GM08714 (cell line): ENCODE measurements around the gene PDE3B.
"Not testable (repeated sequence)": the region's sequence is repeated elsewhere in the genome, so short reads cannot be mapped to it uniquely, and the experiment has no call there.

Source experiments
- H3K4me3 ChIP-seq: fragments of 200-500 bp; sonication (Bioruptor generic); 2 replicates; pipeline ENCODE4 v1.5.1; 2014; ENCODE audit warnings: mild to moderate bottlenecking, low read length, inconsistent platforms
- ZNF274 ChIP-seq: IDR thresholded peaks from 2 replicates; pipeline ENCODE4 v1.6.1; 2012; ENCODE audit warnings: mild to moderate bottlenecking, low read depth, low read length

The PDE3B gene

DNA sequence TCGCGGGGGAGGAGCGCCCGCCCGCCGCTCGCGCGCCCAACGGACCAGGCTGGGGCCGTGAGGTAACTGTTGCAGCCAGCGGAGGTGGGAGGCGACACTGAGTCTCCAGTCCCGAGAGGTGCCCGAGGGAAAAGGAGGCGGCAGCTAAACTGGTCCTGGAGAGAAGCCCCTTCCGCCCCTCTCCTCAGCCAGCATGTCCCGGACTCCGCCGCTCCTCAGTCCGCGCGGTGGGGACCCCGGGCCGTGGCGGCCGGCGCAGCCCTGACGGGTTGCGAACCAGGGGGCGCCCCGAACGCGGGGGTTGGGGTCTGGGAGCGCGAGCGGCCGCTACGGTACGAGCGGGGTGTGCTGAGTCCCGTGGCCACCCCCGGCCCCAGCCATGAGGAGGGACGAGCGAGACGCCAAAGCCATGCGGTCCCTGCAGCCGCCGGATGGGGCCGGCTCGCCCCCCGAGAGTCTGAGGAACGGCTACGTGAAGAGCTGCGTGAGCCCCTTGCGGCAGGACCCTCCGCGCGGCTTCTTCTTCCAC is at the start of gene PDE3B:
Gene PDE3B, plus strand, starts transcription at position 108 of the 529 bp plus-strand sequence. Its CDS starts 272 bp downstream, at position 380.
- H3K4me3 ChIP-seq, result peak within 1 kb of the TSS; percentile 91
- no peak for TF ChIP-seq ZNF274

DNA sequence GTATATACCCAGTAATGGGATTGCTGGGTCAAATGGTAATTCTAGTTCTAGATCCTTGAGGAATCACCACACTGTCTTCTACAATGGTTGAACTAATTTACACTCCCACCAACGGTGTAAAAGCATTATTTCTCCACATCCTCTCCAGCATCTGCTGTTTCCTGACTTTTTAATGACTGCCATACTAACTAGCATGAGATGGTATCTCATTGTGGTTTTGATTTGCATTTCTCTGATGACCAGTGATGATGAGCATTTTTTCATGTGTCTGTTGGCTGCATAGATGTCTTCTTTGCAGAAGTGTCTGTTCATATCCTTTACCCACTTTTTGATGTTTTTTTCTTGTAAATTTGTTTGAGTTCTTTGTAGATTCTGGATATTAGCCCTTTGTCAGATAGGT is 48.3 kb upstream of the PDE3B start:
- not testable (repeated sequence) for H3K4me3 ChIP-seq

DNA sequence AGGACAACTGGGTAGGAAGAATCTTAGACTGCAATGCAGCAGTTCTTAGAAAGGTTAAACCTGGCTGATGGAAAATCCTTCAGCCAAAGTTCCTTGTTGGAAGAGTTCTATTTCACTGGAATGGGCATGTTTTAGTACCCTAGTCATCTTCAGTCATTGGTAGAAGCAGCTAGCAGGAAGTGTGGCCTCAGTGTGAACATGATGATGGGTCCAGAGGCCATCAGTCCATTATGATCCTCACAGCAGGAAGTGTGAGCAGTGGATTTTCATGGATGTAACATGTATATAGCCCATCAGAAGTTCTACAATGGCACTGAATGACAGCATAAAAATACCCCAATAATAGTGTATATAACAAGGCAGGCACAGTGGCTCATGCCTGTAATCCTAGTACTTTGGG is 35.9 kb upstream of the PDE3B start:
- no peak for TF ChIP-seq ZNF274
- H3K4me3 ChIP-seq, result no peak overlapping the region

DNA sequence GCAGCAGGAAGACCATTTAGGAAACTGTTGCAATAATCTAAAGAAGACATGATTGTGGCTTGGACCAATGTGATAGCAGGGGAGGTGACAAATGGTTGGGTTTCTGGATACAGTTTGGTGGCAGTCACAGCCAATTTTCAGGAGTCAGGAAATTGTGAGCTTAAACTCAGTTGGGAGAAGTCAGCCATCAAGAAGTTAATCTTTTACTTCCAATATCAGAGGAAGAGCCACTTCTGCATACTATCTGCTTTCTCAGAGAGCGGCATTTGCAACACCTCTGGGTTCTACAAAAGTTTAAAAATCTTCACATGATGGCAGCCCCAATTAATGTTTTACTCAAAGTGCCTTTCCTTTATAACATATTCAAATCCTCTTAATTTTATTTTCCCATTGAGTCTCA is 33.7 kb upstream of the PDE3B start:
- H3K4me3 ChIP-seq, result no peak overlapping the region
- TF ChIP-seq ZNF274, result no peak

DNA sequence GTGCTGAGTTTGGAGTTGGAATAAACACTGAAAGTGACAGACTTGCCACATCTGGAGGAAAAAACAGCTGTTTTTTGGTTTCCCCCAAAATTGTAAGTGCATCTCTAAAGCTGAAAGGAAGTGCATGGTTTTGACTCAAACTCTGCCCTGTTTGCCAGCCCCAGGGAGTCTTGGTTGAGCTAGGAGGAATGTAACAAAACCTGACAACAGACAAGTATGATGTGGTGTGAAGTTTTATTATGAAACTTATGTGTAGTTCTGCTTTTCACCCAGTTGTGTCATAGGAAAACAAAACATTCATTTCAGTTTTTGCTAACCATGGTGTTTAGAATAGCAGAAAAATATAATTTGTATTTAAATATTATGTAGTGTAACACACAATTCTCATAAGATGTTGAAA is 31.7 kb upstream of the PDE3B start:
- no peak for TF ChIP-seq ZNF274
- no peak overlapping the region for H3K4me3 ChIP-seq

DNA sequence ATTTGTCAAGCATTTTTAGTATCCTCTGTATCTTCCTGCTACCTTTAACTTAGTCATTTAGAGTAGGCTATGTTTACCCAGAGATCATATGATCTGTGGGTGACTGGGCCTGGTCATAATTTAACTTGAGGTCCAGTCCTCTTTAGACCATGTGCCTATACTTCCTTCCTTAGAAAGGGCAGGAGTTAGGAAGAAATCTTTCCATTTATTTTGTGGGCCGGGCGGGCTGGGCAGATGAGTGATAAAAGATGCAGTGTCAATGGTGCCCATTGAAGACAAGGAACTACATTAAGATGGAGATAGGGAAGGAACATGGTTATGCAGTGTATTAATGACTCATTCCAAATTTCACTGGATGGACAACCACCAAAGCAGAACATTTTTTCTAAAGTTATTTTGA is 30.9 kb upstream of the PDE3B start:
- no peak overlapping the region for H3K4me3 ChIP-seq
- TF ChIP-seq ZNF274, result no peak

DNA sequence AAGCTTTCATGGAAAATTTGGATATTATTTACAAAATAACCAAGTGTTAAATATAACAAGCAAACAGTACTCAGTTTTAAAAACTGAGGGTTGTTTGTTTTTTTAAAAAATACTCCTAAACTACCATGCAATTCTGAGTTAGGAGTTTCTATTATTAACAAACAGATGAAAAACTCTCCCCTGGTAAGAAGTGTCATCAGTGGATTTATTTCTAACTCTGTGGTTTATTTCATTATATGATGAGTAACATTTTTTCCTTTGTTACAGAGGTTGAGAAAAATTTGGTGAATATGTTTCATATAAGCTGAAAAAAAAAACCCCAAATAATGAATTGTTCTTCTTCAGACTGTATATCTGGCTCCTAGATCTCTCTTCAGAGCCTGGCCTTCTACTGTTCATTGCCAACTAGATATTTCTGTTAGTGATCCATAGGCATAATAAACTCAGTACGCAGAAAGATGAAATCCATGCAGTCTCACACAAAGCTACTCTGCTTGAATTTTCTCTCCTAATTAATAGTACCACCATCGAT is 29.4 kb upstream of the PDE3B start:
- H3K4me3 ChIP-seq, result no peak overlapping the region
- no peak for TF ChIP-seq ZNF274

DNA sequence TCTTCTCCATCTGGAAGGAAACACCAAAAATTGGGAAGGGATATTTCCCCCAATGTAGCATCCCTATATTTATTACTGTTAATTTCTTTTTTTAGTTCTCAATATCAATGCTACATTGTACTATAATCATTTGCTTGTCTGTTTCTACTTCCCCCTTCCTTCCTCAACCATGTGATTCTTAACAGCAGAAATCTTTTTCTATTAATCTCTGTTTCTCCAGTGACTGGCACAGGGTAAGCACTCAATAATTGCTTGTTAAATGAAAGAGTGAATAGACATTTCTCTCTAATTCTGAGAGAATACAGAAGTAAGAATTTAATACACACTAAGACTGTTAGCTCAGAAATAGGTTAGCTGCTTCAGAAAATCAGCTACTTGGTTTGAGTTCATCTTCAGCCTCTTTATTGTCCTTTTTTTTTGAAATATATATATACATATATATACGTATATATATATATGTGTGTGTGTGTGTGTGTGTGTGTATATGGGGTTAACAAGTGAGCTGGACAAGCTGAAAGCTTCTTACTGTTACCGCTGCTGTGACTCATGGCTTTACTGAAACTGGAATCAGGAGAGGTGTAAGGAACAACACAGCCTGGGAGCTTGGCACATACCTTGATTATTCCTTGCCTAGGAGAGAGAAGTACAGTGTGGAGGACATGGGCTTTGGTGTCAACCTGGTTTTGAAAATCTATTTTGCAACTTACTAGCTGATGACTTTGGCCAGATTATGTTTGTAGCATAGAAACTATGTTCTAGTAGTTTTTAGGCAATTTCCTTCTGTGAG is 26.2 kb upstream of the PDE3B start:
- no peak overlapping the region for H3K4me3 ChIP-seq
- TF ChIP-seq ZNF274, result no peak

DNA sequence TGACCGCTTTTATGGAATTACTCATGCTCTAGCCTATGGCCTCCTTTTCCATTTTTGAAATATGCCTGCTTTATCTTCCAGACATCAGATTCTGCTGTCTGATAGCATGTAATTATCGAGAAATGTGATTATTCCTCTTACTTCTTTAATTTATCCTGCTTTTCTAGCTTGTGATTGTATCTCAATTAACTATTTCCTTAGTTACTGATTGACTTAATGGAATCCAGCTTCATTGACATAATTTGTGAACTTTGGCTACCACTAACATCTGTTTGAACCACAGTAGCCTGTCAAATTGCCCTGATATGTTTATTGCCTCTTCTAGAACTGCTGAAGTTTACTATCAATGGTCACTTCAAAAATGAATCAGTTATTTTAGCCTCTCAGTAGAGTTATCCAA is 25.5 kb upstream of the PDE3B start:
- no peak overlapping the region for H3K4me3 ChIP-seq

DNA sequence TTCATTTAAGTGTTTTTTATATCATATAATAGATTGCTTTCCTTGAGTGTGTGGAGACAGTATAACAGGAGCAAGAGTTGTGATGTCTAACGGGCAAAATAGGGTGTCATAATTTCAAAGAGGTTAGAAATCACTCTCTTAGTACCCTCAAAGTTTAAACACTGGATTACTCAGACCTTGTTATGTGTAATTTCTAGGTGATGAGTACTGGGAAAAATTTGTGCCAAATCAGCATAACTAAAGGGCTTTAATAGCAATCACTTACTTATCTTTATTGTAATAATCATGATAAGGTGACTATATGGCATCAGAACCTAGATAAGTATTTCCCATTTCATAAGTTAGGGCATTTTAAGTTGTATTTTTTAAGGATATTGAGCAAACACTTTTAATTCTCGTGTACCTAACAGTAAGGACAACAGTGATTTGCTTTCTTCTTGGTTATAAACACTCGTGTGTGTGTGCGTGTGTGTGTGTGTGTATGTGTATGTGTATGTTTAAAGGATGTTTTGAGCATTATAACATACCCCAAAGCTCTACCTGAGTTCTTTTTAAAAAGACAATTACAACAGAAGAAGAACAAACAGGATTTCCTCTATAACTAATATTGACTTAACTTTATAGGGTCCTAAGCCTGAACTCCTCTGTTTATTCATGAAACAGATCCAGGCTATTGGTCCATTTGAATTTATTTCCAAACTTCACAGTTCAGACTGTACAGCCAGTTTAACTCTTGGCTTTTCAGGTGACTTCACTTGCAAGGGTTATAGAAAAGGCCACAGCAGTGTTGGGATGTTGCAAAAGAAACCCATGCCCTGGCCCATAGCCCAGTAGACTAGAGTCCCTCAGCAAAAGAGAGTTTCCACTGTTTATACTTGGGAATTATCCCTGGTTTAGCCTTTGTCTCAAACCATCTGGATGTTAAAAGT is 23.7 kb upstream of the PDE3B start:
- H3K4me3 ChIP-seq, result no peak overlapping the region
- no peak for TF ChIP-seq ZNF274

More for the DNA sequence above, 25.5 kb upstream of the PDE3B start:
- TF ChIP-seq ZNF274, result no peak

DNA sequence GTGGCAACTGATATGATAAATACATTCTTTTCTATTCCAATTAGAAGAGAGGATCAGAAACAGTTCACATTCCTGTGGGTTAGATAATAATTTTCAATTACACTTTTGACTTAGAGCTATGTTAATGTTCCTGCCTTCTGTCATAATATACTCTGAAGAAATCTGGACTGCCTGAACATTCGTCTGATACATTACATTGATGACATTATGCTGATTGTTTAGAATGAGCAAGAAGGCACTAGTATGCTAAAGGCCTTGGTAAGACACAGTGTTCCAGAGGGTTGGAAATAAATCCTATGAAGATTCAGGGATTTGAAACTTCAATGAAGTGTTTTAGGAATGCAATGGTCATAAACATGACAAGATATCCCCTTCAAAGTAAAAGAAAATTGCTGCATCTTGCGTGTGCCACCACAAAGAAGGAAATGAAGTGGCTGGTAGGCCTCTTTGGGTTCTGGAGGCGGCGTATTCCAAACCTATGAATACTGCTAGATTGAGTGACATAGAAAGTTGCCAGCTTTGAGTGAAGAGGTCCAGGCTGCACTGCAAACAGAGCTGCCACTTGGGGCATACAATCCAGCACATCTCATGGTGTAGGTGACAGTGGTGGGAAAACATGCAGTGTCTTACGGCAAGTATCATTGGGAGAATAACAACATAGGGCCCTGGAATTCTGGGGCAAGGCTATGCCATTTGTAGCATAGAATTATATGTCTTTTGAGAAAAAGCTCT is 21.2 kb upstream of the PDE3B start:
- no peak for TF ChIP-seq ZNF274
- no peak overlapping the region for H3K4me3 ChIP-seq

DNA sequence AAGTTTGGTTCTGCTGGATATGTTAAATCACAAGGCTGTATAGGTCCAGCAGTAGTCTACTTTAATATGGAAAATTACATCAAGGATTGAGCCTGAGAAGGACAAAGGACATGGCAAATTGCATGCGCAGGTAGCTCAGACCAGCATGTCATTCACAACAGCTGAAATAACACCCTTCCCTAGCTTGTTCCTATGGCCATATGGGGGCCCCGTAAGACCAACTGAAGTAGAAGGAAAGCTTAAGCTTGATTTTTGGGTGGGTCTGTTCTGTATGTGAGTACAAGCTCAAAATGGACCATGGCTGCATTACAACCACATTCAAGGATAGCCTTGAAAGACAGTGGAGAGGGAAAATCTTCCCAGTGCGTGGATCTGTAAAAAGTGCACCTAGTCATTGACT is 20.6 kb upstream of the PDE3B start:
- no peak overlapping the region for H3K4me3 ChIP-seq
- TF ChIP-seq ZNF274, result no peak

DNA sequence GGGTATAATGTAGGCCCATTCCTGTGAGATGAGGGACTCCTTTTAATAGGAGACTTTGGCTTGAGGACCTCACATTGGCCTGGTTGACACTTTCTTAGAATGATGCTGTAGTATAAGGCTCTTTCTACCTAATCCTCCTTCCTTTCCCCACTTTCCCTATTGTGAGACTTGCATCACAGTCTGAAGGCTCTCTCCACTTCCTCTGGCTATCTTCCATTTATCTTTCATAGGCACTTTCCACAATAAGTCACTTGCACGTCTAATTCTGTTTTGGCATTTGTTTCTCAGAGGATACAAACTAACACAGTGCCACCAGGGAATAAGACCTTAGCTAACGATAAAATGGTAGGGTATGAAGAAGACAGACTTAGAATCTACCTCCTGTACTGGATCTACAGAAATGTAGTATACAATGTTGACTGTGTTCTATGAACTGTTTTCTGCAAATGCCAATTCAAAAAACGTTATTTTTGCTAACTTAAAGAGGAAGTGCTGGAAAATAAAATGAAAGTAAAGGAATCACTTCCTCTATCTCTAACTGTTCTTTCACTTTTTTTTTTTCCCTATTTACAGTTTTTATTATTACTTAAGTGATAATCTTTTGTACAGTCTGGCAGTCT is 17.9 kb upstream of the PDE3B start:
- TF ChIP-seq ZNF274, result no peak
- no peak overlapping the region for H3K4me3 ChIP-seq
